ENCODE measurements around the gene HEATR1.

- TF ChIP-seq POLR2A (IDR thresholded peaks at IDR 0.05) = no peak
- no peak for TF ChIP-seq CTCF (IDR thresholded peaks at IDR 0.05)
Measured at GRCh38 chr1:236550961-236551851, 53.1 kb downstream of the HEATR1 start.
